Measurements from ENCODE around the gene ZC2HC1B. TPM values are rescaled to one million over a fixed set of nuclear protein-coding genes. Genes with fewer than 3 reads are reported as not detected.

ZC2HC1B gene, protein sequence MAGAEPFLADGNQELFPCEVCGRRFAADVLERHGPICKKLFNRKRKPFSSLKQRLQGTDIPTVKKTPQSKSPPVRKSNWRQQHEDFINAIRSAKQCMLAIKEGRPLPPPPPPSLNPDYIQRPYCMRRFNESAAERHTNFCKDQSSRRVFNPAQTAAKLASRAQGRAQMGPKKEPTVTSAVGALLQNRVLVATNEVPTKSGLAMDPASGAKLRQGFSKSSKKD
- not detected for total RNA-seq
- polyA plus RNA-seq (ENCODE audit: insufficient read depth, low read depth, low replicate concordance), result not detected
- long read RNA-seq, donor 1, result 0 reads
- long read RNA-seq, donor 2, result 0 reads
- long read RNA-seq, donor 3, result 0 reads
- long read RNA-seq, donor 4, result 0 reads
- long read RNA-seq, donor 5, result 0 reads
- long read RNA-seq, donor 6, result 0 reads
- long read RNA-seq, donor 7, result 0 reads
- long read RNA-seq, donor 8, result 0 reads
- long read RNA-seq, donor 9, result 0 reads
- long read RNA-seq, donor 10, result 0 reads

DNA sequence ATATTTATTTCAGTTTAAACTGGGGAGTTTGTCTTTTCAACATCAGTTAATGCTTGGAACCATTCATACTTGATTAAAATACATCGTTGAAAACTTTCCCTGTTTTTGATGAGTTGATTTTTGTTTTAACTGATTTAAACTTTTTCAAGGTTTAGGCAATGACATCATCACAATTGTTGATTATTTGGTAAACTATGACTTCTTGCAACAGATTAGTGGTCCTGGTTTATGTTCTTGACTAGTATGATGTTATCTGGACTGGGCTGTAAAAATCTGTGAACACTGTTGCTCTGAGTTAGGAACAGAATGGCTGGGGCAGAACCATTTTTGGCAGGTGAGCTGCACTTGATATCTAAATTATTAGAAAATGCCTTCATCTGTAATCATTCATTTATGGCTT is at the start of gene ZC2HC1B:
ZC2HC1B (plus strand) TSS at position 241 of the 400 bp plus-strand sequence; CDS start at position 307, 66 bp downstream.
- Histone ChIP-seq H3K9ac (ENCODE audit: low read length in 3 of 3) (no peak within 1 kb of the TSS), H3K4me1 (ENCODE audit: control insufficient read depth in 2 of 3, insufficient read depth in 2 of 3, low read depth in 1 of 3, low read length in 3 of 3) (no peaks in the 10 kb centered on the region), H3K4me3 (ENCODE audit: low read length in 3 of 3) (no peak within 1 kb of the TSS), H3K36me3 (ENCODE audit: control insufficient read depth in 2 of 3, insufficient read depth in 3 of 3, low read length in 3 of 3) (peaks cover 6 to 17% (median 8%) of the 10 kb centered on the region in 3 donors), H3K27me3 (ENCODE audit: control insufficient read depth, insufficient read depth, low read length) (no peaks in the 10 kb centered on the region), H3K9me3 (ENCODE audit: control insufficient read depth in 2 of 3, insufficient read depth in 1 of 3, low read length in 3 of 3) (peaks cover 0 to 4% (median 0%) of the 10 kb centered on the region in 3 donors), H3K27ac (ENCODE audit: low read depth in 2 of 2, low read length in 2 of 2) (no peak within 1 kb of the TSS)
- no peak for FAIRE-seq
- intact Hi-C loops (cut with DNase I), result no loop called here
- DNase-seq, result no peak
- TF ChIP-seq, protein P1, sequence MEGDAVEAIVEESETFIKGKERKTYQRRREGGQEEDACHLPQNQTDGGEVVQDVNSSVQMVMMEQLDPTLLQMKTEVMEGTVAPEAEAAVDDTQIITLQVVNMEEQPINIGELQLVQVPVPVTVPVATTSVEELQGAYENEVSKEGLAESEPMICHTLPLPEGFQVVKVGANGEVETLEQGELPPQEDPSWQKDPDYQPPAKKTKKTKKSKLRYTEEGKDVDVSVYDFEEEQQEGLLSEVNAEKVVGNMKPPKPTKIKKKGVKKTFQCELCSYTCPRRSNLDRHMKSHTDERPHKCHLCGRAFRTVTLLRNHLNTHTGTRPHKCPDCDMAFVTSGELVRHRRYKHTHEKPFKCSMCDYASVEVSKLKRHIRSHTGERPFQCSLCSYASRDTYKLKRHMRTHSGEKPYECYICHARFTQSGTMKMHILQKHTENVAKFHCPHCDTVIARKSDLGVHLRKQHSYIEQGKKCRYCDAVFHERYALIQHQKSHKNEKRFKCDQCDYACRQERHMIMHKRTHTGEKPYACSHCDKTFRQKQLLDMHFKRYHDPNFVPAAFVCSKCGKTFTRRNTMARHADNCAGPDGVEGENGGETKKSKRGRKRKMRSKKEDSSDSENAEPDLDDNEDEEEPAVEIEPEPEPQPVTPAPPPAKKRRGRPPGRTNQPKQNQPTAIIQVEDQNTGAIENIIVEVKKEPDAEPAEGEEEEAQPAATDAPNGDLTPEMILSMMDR (IDR thresholded peaks at IDR 0.05; ENCODE audit: borderline replicate concordance, extremely low read depth, insufficient read depth), result no peak

DNA sequence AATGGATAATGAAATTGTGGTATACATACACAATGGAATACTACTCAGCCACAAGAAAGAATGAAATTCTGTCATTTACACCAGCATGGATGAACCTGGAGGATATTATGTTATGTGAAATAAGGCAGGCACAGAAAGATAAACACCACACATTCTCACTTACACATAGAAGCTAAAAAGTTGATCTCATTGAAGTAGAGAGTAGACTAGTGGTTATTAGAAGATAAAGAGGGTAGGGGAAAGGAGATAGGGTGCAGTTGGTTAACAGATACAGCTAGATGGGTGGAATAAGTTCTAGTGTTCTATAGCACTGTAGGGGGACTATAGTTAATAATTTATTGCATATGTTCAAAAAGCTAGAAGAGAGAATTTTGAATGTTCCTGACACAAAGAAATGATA is 46.7 kb upstream of the ZC2HC1B start:
- H3K9ac ChIP-seq (ENCODE audit: low read length in 3 of 3), result no peak overlapping the region
- intact Hi-C loops (cut with DNase I), result no loop called here
- no peaks in the 10 kb centered on the region for H3K9me3 ChIP-seq (ENCODE audit: control insufficient read depth in 2 of 3, insufficient read depth in 1 of 3, low read length in 3 of 3)
- no peak overlapping the region for H3K4me3 ChIP-seq (ENCODE audit: low read length in 3 of 3)
- H3K27ac ChIP-seq (ENCODE audit: low read depth in 2 of 2, low read length in 2 of 2), result no peak overlapping the region
- peaks cover 0 to 2% (median 0%) of the 10 kb centered on the region in 3 donors for H3K36me3 ChIP-seq (ENCODE audit: control insufficient read depth in 2 of 3, insufficient read depth in 3 of 3, low read length in 3 of 3)
- TF ChIP-seq, protein P1 (IDR thresholded peaks at IDR 0.05; ENCODE audit: borderline replicate concordance, extremely low read depth, insufficient read depth), result no peak
- no peak for DNase-seq
- no peak for FAIRE-seq
- H3K27me3 ChIP-seq (ENCODE audit: control insufficient read depth, insufficient read depth, low read length), result no peaks in the 10 kb centered on the region
- H3K4me1 ChIP-seq (ENCODE audit: control insufficient read depth in 2 of 3, insufficient read depth in 2 of 3, low read depth in 1 of 3, low read length in 3 of 3), result no peaks in the 10 kb centered on the region

- intact Hi-C loops (cut with DNase I), result no loop called here
- TF ChIP-seq, protein P1 (IDR thresholded peaks at IDR 0.05; ENCODE audit: borderline replicate concordance, extremely low read depth, insufficient read depth), result no peak
- H3K9ac ChIP-seq (ENCODE audit: low read length in 3 of 3), result no peak overlapping the region
Observed at GRCh38 chr6:143821359-143821758, 42.9 kb upstream of the ZC2HC1B start.

More at GRCh38 chr6:143821359-143821758, 42.9 kb upstream of the ZC2HC1B start:
- no peak overlapping the region for H3K27ac ChIP-seq (ENCODE audit: low read depth in 2 of 2, low read length in 2 of 2)
- no peaks in the 10 kb centered on the region for H3K4me1 ChIP-seq (ENCODE audit: control insufficient read depth in 2 of 3, insufficient read depth in 2 of 3, low read depth in 1 of 3, low read length in 3 of 3)
- no peaks in the 10 kb centered on the region for H3K9me3 ChIP-seq (ENCODE audit: control insufficient read depth in 2 of 3, insufficient read depth in 1 of 3, low read length in 3 of 3)
- DNase-seq (no peak), FAIRE-seq (no peak)
- no peaks in the 10 kb centered on the region for H3K27me3 ChIP-seq (ENCODE audit: control insufficient read depth, insufficient read depth, low read length)
- no peak overlapping the region for H3K4me3 ChIP-seq (ENCODE audit: low read length in 3 of 3)
- H3K36me3 ChIP-seq (ENCODE audit: control insufficient read depth in 2 of 3, insufficient read depth in 3 of 3, low read length in 3 of 3), result peaks cover 0 to 2% (median 0%) of the 10 kb centered on the region in 3 donors
